Measurements from ENCODE around the gene CNOT8. TPM values are rescaled to one million over a fixed set of nuclear protein-coding genes. Genes with fewer than 3 reads are reported as not detected.

The CNOT8 gene
- total and polyA plus RNA-seq, 9 of the 15 experiments (the other 6 are each of a cell fraction or from before 2014, with no cell fraction given): 15.2 to 68.9 (median 52.1) TPM

DNA sequence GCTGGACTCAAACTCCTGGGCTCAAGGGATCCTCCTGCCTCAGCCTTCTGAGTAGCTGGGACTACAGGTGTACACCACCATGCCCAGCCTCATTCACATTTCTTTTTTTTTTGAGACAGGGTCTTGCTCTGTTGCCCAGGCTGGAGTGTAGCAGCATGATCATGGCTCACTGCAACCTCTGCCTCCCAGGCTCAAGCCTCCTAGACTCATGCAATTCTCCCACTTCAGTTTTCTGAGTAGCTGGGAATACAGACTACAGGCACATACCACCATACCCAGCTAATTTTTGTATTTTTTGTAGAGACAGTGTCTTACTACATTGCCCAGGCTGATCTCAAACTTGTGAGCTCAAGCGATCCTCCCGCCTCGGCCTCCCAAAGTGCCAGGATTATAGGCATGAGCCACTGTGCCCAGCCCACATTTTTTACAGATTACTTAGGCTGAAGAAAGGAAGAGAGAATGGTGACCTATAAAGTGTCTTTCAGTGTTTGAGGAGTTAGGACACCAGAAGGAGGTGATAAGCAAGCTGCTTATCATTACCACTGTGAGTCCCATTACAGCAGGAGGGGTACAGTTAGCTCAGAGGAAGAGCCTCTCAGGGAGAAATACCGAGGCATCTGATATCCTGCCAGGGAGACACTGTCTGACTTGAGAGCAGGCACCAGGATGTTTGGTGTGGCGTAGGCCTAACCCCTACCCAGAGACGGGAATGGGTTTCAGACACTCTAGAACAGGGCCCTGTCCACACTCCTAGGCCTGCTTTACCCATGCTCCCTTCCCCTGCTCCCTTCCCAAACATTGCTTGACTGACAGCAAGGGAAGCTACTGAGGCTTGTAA, 17.8 kb upstream of the CNOT8 start (continued):
- TF ChIP-seq, protein P1, sequence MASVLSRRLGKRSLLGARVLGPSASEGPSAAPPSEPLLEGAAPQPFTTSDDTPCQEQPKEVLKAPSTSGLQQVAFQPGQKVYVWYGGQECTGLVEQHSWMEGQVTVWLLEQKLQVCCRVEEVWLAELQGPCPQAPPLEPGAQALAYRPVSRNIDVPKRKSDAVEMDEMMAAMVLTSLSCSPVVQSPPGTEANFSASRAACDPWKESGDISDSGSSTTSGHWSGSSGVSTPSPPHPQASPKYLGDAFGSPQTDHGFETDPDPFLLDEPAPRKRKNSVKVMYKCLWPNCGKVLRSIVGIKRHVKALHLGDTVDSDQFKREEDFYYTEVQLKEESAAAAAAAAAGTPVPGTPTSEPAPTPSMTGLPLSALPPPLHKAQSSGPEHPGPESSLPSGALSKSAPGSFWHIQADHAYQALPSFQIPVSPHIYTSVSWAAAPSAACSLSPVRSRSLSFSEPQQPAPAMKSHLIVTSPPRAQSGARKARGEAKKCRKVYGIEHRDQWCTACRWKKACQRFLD (CRISPR knock-in tag; IDR thresholded peaks at IDR 0.05): peak; percentile 83; the same call in 1 of the 2 replicates
- TF ChIP-seq JUN (IDR thresholded peaks at IDR 0.05; ENCODE audit: borderline replicate concordance, low read depth, low read length): no peak
- TF ChIP-seq JUN (CRISPR knock-in tag; IDR thresholded peaks at IDR 0.05; ENCODE audit: borderline replicate concordance): no peak
- no peak for TF ChIP-seq MCM2 (IDR thresholded peaks at IDR 0.05; ENCODE audit: low read depth)
- no peak for TF ChIP-seq ZNF780A (CRISPR knock-in tag; IDR thresholded peaks at IDR 0.05)
- no peak for TF ChIP-seq ZFP30 (CRISPR knock-in tag; IDR thresholded peaks at IDR 0.05; ENCODE audit: borderline replicate concordance)
- TF ChIP-seq, protein P2, sequence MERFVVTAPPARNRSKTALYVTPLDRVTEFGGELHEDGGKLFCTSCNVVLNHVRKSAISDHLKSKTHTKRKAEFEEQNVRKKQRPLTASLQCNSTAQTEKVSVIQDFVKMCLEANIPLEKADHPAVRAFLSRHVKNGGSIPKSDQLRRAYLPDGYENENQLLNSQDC (CRISPR knock-in tag; IDR thresholded peaks at IDR 0.05): no peak
- TF ChIP-seq, protein P3, sequence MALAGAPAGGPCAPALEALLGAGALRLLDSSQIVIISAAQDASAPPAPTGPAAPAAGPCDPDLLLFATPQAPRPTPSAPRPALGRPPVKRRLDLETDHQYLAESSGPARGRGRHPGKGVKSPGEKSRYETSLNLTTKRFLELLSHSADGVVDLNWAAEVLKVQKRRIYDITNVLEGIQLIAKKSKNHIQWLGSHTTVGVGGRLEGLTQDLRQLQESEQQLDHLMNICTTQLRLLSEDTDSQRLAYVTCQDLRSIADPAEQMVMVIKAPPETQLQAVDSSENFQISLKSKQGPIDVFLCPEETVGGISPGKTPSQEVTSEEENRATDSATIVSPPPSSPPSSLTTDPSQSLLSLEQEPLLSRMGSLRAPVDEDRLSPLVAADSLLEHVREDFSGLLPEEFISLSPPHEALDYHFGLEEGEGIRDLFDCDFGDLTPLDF (CRISPR knock-in tag; IDR thresholded peaks at IDR 0.05): no peak
- peak; percentile 56; the same call in 1 of the 2 replicates for TF ChIP-seq CREB1 (IDR thresholded peaks at IDR 0.05)
- TF ChIP-seq CREB1 (CRISPR knock-in tag; IDR thresholded peaks at IDR 0.05): no peak
- TF ChIP-seq NELFE (IDR thresholded peaks at IDR 0.05; ENCODE audit: insufficient read depth, insufficient read length): no peak
- TF ChIP-seq POLR2H (tag; IDR thresholded peaks at IDR 0.05; ENCODE audit: low read depth): no peak
- 0 out of 2 replicates have a peak, but pooled peaks have one; percentile 41 for TF ChIP-seq ZNF175 (CRISPR knock-in tag; IDR thresholded peaks at IDR 0.05; ENCODE audit: low read depth)
- no peak for TF ChIP-seq ZNF507 (tag; conservative IDR thresholded peaks at IDR 0.05)
- TF ChIP-seq, protein P4, sequence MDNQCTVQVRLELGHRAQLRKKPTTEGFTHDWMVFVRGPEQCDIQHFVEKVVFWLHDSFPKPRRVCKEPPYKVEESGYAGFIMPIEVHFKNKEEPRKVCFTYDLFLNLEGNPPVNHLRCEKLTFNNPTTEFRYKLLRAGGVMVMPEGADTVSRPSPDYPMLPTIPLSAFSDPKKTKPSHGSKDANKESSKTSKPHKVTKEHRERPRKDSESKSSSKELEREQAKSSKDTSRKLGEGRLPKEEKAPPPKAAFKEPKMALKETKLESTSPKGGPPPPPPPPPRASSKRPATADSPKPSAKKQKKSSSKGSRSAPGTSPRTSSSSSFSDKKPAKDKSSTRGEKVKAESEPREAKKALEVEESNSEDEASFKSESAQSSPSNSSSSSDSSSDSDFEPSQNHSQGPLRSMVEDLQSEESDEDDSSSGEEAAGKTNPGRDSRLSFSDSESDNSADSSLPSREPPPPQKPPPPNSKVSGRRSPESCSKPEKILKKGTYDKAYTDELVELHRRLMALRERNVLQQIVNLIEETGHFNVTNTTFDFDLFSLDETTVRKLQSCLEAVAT (IDR thresholded peaks at IDR 0.05): peak in 1 of 2 experiments; percentile 18; a peak in 1 of 4 replicates
- peak; percentile 94 for TF ChIP-seq CBFA2T2 (conservative IDR thresholded peaks at IDR 0.05)
- no peak for TF ChIP-seq HLTF (IDR thresholded peaks at IDR 0.05)
- TF ChIP-seq HNRNPK (IDR thresholded peaks at IDR 0.05; ENCODE audit: low read depth, low read length, poor library complexity, severe bottlenecking): no peak
- TF ChIP-seq DPF2 (IDR thresholded peaks at IDR 0.05): peak; percentile 97
- TF ChIP-seq KAT7 (CRISPR knock-in tag; IDR thresholded peaks at IDR 0.05; ENCODE audit: borderline replicate concordance): no peak
- no peak for TF ChIP-seq SMARCB1 (IDR thresholded peaks at IDR 0.05; ENCODE audit: insufficient read length, low read depth)
- TF ChIP-seq ZNF197 (CRISPR knock-in tag; IDR thresholded peaks at IDR 0.05; ENCODE audit: low read depth): 0 out of 2 replicates have a peak, but pooled peaks have one; percentile 33
- TF ChIP-seq EZH2 (IDR thresholded peaks at IDR 0.05; ENCODE audit: borderline replicate concordance, low read depth, low read length): no peak
